ENCODE results near the gene FBXL19. TPM values are rescaled to one million over a fixed set of nuclear protein-coding genes. Genes with fewer than 3 reads are reported as not detected.

FBXL19 gene
- total RNA-seq, 1 experiment from 2014 or later, result 16.8 TPM

DNA sequence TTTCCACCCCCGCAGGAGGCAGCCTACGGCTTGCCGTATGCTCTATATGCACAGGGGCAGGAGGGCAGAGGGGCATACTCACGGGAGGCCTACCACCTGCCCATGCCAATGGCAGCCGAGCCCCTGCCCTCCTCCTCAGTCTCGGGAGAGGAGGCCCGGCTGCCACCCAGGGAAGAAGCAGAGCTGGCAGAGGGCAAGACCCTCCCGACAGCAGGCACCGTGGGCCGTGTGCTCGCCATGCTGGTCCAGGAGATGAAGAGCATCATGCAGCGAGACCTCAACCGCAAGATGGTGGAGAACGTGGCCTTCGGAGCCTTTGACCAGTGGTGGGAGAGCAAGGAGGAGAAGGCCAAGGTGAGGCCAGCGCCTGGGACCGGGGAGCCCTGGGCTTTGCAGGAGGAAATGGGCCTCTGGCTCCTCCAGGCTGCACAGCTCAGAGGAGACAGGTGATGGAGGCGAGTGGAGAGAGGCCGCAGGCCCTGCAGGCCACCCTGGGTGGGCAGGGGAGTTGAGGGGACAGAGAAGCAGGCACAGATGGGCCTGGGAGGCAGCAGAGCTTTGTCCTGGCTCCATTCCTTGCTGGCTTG, 42.8 kb downstream of the FBXL19 start:
- no peak for DNase-seq (ENCODE audit: low read depth)

DNA sequence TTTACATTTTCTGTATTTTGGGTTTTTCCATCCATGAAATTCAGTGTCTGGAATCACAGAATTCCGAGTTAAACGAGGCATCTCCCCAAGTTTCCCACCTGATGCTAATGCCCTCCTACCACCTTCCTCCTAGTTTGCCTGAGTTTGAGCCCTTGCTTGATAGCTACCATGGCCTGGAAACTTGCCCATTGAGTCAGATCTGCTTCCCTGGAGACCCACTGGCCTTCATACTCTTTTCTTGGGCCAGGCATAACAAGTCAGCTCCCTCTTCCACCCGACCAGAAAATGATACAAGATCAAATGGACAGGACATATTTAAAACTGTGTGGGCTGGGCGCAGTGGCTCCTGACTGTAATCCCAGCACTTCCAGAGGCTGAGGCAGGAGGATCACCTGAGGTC, 44.4 kb downstream of the FBXL19 start:
- no peak for DNase-seq (ENCODE audit: low read depth)

DNA sequence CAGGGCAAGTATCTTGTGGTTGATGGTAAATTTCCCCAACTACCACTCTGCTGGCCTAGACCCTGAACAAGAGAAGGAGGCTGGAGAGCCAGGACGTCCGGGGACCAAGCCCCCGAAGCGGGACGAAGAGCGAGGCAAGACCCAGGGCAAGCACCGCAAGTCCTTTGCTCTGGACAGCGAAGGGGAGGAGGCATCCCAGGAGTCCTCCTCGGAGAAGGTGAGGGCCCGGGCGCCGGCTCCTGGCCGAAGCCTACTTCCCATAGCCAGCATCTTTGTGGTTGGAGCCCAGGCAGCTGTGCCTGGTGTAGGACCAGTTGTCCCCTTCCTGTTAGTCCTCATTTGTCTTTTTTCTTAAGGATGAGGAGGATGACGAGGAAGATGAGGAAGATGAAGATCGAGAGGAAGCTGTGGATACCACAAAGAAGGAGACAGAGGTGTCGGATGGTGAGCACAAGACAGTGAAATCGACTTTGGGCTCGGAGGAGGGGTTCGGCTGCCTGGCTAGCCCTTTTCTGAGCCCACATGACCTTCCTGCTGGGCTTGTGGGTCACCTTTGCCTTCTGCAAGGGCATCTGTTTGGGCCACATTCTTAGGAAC, 46.0 kb downstream of the FBXL19 start:
- no peak for DNase-seq (ENCODE audit: low read depth)

DNA sequence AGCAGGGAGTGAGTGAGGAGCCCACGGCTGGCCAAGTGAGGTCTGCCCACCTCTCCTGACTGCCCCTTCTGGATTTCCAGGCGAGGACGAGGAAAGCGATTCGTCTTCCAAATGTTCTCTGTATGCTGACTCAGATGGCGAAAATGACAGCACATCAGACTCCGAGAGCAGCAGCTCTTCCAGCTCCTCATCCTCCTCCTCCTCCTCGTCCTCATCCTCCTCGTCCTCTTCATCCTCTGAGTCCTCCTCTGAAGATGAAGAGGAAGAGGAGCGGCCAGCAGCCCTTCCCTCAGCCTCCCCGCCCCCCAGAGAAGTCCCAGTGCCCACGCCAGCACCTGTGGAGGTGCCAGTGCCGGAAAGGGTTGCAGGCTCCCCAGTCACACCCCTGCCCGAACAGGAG, 47.9 kb downstream of the FBXL19 start:
- no peak for DNase-seq (ENCODE audit: low read depth)

DNA sequence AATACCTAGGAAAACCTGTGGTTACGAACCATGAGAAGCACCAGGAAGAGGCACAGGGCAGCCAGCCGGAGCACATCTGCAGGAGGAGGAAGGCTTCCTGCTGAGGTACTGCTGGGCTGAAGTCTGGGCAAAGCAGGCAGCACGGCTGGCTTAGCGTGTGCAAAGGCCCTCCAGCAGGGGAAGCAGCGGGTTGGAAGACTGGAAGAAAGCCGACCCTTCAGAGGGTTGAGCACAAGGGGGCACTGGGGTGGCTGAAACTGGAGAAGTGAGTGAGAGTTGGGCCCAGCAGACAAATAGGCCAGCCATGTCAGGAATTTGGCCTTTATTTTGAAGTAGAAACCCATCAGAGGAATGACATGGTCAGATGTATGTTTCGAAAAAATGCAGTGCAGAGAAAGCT, 49.5 kb downstream of the FBXL19 start:
- no peak for DNase-seq (ENCODE audit: low read depth)

DNA sequence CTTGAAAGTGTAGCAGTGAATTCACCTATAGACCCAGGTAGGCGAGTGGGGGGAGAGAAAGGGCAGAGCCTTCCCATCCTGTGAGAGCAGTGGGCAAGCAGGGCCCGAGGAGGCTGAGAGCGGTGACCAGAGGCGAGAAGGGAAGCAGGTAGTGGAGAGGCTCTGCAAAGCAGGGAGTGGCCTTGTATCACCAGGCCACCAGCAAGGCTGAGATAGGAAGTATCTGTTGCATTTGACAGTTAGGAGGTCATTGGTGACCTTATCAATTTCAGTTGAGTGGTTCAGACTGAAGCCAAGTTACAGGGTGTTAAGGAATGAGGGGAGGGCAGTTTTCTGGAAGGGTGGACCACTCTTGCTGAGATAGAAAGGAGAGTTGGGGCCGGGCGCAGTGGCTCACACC, 51.0 kb downstream of the FBXL19 start:
- DNase-seq (ENCODE audit: low read depth), result no peak

DNA sequence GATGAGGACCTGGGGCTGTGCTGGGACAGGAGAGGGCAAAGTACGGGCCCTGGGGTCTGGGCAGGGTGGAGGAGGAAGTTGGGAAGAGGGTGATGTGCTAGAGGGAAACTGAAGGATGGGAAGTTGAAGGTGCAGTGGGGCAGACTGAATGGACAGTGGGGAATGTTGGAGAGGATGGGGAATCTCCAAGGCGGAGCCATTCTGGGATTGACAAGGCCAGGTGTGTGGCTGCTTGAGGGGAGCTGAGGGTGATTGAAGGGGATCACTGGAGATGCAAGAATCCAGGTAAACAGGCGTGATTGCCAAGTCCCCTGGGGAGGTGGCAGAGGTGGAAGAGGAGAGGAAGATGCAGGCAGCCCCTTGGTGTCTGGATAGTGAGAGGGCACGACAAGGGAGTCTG, 53.1 kb downstream of the FBXL19 start:
- no peak for DNase-seq (ENCODE audit: low read depth)

DNA sequence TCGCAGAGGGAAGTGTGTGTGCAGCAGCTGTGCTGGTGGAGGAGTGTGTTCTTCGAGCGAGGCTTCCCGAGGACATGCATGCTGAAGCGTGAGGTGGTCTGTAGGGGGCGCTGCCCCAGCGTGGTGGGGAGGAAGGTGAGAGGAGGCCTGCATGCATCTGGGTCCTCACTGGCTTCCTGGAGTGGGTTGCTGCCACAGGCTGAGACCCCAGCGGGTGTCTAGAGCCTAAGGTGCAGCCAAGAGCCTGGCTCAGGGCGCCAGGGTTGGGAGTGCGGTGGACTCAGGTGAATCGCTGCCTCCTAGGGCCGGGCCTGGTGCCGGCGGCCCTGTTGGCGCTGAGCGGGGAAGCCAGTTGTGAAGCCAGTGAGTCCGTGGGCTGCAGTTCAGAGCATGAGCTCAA, 54.1 kb downstream of the FBXL19 start:
- DNase-seq (ENCODE audit: low read depth), result no peak

DNA sequence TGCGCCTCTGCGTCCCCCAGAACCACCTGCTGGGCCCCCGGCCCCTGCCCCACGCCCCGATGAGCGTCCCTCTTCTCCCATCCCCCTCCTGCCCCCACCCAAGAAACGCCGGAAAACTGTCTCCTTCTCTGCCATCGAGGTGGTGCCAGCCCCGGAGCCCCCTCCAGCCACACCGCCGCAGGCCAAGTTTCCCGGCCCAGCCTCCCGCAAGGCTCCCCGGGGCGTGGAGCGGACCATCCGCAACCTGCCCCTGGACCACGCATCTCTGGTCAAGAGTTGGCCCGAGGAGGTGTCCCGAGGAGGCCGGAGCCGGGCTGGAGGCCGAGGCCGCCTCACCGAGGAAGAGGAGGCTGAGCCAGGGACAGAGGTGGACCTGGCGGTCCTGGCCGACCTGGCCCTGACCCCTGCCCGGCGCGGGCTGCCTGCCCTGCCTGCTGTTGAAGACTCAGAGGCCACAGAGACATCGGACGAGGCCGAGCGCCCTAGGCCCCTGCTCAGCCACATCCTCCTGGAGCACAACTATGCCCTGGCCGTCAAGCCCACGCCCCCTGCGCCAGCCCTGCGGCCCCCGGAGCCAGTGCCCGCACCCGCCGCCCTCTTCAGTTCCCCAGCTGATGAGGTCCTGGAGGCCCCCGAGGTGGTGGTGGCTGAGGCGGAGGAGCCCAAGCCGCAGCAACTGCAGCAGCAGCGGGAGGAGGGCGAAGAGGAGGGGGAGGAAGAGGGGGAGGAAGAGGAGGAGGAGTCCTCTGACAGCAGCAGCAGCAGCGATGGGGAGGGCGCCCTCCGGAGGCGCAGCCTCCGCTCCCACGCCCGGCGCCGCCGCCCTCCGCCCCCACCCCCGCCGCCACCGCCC, 56.0 kb downstream of the FBXL19 start:
- DNase-seq (ENCODE audit: low read depth), result no peak

DNA sequence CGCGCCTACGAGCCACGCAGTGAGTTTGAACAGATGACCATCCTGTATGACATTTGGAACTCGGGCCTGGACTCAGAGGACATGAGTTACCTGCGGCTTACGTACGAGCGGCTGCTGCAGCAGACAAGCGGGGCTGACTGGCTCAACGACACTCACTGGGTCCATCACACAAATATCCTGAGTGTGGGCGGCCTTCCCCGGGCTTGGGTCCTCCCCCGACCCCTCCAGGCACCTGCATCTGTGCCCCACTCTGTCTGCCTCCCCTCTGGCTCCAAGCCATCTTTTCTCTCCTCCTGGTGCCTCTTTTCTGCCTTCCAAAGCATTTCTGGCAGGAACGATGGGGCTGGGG, 56.6 kb downstream of the FBXL19 start:
- no peak for DNase-seq (ENCODE audit: low read depth)

DNA sequence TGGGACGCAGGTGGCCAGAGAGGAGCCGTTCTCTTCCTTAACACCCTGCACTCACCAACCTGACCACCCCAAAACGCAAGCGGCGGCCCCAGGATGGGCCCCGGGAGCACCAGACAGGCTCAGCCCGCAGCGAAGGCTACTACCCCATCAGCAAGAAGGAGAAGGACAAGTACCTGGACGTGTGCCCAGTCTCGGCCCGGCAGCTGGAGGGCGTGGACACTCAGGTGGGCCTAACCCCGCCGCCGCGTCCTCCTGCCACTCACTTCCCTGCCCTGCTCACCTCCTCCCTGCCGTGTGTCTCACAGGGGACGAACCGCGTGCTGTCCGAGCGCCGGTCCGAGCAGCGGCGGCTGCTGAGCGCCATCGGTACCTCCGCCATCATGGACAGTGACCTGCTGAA, 57.1 kb downstream of the FBXL19 start:
- no peak for DNase-seq (ENCODE audit: low read depth)

DNA sequence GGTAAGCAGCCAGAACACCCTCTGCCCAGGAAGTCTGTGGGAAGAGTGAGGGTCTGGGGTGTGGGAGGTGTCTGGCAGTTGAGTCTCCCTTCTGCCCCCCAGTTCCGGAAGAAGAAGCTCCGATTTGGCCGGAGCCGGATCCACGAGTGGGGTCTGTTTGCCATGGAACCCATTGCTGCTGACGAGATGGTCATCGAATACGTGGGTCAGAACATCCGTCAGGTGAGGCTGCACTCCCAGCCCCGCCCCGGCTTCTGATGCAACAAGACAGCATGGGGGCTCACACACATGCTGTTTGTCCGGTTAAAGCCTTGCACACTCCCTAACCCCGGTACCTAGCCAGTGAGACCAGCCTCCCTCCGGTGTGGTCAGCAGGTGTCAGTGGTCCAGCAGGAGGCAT, 57.6 kb downstream of the FBXL19 start:
- DNase-seq (ENCODE audit: low read depth), result no peak

DNA sequence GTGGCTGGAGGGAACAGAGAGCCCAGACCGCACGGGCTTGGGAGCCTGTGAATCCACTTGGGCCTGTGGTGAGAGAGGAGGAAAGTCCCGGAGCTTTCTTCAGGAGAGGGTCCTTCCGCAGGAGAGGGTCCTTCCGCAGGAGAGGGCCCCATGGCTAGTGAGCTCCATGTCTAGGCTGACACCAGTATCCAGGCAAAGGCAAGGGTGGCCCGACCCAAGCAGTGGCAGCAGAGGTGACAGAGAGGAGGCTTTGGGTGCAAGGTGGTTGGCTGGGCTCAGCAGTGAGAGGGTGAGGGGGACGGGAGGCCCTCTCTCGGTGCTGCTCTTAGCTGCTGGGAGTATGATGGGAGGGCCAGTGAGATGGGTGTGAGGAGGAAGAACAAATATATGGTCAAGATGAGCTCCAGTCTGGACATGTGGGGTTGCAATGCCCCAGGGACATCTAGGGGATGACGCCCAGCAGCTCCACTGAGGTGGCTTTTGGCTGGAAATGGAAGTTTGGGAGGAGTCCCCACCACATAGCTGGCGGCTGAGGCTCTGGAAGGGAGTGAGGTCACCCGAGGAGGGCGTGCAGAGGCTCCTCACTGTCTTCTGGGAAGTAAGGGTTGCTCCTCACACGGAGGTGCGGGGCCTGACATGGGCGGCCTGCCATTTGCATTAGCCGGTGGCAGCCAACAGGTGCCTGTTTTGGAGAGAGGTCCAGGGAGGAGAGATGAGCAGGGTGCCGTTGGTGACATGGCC, 59.3 kb downstream of the FBXL19 start:
- no peak for DNase-seq (ENCODE audit: low read depth)

DNA sequence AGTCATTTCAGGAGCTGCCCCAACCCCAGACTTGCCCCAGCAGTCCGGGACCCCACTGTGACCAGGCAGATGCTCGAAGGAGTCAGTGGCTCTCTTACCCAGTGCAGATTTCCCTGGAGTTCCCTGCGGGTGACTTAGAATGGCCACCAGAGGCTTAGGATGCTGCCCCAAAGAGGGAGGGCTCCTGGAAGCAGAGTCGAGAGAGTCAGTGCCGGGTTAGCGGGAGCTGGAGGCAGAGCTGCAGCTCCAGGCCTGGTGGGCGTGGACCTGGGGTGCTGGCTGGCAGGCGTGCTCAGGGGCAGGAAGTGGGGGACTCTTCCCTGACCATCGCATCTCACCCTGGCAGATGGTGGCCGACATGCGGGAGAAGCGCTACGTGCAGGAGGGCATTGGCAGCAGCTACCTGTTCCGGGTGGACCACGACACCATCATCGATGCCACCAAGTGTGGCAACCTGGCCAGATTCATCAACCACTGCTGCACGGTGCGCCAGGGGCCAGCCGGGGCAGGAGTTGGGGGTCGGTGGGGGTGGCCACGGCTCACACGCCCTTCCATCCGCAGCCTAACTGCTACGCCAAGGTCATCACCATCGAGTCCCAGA, 60.0 kb downstream of the FBXL19 start:
- DNase-seq (ENCODE audit: low read depth), result peak; percentile 39

DNA sequence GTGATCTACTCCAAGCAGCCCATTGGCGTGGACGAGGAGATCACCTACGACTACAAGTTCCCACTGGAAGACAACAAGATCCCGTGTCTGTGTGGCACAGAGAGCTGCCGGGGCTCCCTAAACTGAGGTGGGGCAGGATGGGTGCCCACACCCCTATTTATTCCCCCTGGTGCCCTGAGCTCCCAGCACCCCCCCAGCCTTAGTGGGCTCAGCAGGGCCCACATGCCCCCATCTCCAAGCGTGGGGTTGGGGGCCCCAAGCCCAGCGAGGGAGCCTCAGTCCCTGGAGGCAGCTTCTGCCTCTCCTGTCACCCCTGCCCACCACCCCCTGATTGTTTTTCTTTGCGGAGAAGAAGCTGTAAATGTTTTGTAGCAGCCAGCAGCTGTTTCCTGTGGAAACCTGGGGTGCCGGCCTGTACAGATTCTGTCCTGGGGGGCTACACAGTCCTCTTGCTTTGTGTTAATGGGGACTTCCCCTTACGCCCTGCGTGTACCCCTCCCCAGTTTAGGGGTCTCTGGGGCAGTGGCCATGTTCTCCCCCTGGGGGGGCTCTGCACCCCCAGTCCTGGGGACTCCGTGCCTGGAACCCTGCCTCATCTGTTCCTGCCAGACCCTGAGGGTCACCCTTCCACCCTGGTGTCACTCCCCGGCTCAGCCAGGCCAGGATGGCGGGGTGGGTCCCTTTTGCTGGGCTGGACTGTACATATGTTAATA, 60.7 kb downstream of the FBXL19 start:
- DNase-seq (ENCODE audit: low read depth), result no peak

DNA sequence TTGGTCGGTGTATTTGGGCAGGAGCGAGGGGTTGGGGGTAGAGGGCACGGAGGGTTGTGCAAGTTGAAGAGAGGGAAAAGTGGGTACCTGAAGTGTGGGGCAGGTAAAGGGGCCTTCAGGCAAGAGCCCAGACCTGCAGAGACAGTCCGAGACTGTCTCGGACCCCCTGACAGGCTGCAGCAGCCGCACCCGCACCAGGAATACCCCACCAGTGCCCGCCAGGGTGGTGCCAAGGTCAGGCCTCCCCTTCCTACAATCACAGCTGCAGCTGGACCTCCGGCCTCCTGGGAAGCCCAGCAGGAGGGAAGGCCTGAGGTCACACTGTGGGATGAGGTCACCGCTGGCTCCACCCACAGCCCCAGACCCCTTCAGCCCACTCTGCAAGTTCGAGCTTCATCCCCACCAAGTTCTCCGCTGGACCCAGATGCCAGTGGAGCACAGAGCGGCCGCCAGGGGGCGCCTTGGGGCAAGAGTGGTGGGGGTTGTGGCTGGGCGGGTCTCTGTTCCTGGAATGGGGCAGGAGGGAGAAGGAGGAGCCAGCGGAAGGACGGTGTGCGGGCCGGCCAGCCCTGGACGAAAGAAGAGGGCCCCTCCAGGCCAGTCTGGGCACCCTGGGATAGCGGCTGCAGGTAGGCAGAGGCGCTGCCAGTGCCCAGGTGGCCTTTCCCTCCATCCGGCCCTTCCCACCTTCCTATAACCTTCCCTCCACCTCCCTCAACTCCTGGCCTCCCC, 61.5 kb downstream of the FBXL19 start, which contains the start of gene HSD3B7:
HSD3B7 (plus strand) TSS at position 539 of the 732 bp plus-strand sequence. CDS start 452 bp downstream, outside the sequence.
- peak; percentile 76 for DNase-seq (ENCODE audit: low read depth)

DNA sequence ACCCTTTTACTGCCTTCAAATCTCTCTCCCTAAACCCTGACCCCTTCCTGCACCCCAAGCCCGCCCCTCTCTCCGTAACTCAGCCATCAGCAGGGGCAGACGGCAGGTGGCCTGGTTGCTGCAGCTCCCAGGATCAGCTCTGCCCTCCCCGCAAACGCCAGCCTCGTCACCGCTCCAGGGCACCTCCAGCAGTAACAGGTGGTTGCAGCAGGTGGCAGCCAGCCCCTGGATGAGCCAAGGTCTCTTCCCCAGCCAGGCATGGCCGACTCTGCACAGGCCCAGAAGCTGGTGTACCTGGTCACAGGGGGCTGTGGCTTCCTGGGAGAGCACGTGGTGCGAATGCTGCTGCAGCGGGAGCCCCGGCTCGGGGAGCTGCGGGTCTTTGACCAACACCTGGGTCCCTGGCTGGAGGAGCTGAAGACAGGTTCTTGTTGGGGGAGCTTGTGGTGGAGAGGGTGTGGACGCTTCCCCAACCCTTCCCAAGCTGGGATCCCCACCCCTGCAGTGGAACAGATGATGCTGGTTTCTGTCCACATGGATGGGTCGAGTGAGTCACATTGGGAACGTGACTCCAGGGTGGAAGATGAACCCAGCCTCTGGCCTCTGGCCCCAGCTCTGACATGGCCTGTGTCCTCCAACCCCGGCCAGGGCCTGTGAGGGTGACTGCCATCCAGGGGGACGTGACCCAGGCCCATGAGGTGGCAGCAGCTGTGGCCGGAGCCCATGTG, 62.2 kb downstream of the FBXL19 start:
- DNase-seq (ENCODE audit: low read depth), result peak; percentile 61

DNA sequence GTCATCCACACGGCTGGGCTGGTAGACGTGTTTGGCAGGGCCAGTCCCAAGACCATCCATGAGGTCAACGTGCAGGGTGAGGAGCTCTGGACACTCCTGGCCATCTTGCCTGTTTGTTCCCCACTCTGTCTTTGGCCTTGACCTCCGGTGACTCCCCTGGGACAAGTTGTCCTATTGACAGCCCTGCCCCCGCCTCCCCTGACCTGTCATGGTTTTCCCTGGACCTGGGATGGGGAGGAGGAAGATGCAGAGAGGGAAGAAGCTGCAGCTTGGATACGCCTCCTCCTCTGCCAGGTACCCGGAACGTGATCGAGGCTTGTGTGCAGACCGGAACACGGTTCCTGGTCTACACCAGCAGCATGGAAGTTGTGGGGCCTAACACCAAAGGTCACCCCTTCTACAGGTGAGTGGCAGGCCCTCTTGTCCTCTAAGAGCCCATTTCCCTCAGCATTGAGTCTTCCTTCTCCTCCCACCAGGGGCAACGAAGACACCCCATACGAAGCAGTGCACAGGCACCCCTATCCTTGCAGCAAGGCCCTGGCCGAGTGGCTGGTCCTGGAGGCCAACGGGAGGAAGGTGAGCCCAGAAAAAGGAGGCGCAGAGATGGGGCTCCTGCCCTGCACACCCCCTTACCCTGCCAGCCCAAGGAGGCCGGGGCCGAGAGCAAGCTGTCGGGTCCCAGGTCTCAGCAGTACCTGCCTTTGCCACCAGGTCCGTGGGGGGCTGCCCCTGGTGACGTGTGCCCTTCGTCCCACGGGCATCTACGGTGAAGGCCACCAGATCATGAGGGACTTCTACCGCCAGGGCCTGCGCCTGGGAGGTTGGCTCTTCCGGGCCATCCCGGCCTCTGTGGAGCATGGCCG, 63.0 kb downstream of the FBXL19 start:
- DNase-seq (ENCODE audit: low read depth), result no peak
